NCI-H146 treated with DMSO at 0.1 percent for 48 hours (cell line): Measurements from ENCODE around the gene SCGB1C1.
"Not testable (repeated sequence)": the region's sequence is repeated elsewhere in the genome, so short reads cannot be mapped to it uniquely, and the experiment has no call there.

Source experiments
- DNase-seq: peaks from one replicate; lab custom pipeline; 2025; ENCODE audit not compliant: unreplicated experiment; lab: John Stamatoyannopoulos, UW

The SCGB1C1 gene

GRCh38 chr11:192674-193128, at the start of gene SCGB1C1:
Gene SCGB1C1, plus strand, starts transcription at chr11:193078. Its CDS starts 22 bp downstream, at chr11:193100.
- DNase-seq = not testable (repeated sequence)

DNA sequence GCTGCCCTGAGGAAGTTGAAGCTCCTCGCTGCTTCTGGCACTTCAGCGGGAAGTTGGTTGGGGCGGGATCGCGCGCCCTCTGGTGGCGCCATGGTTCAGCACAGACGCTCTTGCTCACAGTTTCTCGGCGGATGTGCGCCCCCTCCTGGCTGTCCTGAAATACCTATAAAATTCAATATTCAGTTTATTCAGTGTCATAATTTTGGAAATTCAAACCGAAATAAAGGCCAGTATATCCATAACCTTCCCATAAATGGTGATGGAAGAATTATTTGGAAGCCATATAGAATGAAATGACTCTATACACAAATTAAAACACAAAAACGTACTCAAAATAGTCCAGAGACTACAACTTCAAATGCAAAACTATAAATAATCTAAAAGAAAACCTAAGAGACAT, 12.6 kb upstream of the SCGB1C1 start:
- DNase-seq = not testable (repeated sequence)

DNA sequence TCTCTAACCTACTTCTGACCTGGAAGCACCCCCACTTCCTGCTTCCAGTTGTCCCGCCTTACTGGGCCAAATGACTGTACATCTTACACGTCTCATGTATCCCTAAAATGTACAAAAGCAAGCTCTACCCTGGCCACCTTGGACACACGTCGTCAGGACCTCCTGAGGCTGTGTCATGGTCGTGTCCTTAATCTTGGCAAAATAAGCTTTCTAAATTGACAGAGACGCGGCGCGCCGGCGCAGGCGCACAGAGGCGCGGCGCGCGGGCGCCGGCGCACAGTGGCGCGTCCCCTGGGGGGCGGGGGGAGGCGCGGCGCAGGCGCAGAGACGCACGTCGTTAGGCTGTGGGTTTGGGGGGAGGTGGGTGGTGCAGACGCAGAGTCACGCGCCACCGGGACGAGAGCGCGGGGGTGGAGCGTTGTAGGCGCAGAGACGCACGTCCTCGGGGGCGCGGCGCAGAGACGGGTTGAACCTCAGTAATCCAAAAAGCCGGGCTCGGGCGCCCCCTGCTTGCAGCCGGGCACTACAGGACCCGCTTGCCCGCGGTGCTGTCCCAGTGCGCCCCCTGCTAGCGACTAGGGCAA, 3.6 kb upstream of the SCGB1C1 start:
- DNase-seq = not testable (repeated sequence)

- DNase-seq = not testable (repeated sequence)
Measured at GRCh38 chr11:189843-190311, 3.0 kb upstream of the SCGB1C1 start.

- not testable (repeated sequence) for DNase-seq
Measured at GRCh38 chr11:190546-190945, 2.3 kb upstream of the SCGB1C1 start.

GRCh38 chr11:191490-192478, 1.1 kb upstream of the SCGB1C1 start:
- not testable (repeated sequence) for DNase-seq

GRCh38 chr11:193481-193880, 603 bp downstream of the SCGB1C1 start:
- DNase-seq = not testable (repeated sequence)

- no peak for DNase-seq
Measured at GRCh38 chr11:196786-197731, 4.2 kb downstream of the SCGB1C1 start.

GRCh38 chr11:197741-198235, 4.9 kb downstream of the SCGB1C1 start:
- no peak for DNase-seq

GRCh38 chr11:198236-198806, 5.4 kb downstream of the SCGB1C1 start:
- no peak for DNase-seq

DNA sequence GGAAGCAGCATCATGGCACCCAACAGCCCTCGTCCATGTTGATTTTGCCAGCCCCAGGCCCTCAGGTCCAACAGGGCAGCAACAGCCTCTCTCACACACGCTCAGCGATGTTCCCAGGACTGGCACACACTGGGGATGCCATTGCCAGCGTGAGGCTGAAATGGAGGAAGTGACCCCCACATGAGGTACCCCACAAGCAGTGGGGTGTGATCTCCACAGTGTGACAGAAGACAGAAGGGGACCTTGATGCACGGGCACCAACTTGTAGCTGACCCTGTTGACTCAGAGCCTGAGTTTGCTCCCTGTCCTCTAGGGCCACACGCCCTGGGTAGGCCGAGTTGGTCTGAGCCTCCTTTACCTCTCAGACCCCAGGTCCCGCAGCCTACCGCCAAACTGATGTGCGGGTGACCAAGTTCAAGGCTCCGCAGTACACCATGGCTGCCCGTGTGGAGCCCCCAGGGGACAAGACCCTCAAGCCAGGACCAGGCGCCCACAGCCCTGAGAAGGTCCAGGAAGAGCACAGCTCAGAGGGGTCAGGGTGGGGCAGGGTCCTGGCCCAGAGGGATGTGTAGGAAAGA, 6.2 kb downstream of the SCGB1C1 start:
- DNase-seq = no peak

DNA sequence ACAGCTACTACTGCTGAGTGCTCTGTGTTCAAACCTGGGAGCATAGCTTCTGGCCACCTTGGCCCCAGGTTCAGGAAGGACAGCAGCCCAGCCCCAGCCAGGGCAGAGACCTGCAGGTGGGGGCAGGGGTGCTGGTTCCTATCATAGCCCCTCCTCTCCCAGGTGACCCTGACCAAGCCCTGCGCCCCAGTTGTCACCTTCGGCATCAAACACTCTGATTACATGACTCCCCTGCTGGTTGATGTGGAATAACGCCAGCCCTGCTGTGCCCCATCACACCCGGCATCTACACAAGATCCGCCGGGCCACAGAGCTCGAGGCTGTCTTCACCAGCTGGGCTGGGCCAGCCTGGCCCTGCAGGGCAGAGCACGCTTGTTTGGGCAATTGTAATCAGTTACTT, 6.9 kb downstream of the SCGB1C1 start:
- no peak for DNase-seq

DNA sequence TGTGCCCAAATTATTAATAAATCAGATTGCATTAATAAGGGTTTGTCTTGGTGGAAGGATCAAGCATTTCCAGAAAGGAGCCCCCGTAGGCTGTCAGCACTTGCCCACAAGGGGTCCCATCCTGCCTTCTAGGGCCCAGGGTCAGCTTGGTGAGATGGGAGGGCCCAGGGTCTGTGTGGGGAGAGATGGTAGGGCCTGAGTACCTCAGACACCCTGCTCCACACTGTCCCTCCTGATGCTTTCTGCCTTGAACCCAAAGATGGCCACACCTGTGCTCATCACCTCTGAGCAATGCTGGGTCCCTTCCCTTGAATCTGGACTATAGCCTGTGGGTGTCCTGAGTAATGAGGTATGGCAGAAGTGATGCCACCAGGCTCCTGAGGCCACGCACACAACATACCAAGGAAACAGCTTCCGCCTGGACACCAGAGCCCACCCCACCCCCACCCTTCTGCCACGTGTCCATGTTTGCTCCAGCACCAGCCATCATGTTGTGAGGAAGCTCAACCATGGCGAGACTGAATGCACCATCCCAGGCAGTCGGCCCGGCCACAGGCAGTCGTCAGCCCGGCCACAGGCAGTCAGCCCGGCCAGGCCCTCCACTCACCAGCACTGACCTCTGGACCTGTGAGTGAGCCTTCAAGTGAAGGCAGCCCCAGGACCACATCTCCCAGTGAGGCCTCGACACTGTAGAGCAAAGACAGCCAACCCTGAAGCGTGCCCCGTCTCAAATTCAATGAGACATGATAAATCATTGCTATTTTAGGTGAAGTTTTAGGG, 7.5 kb downstream of the SCGB1C1 start:
- DNase-seq = no peak

DNA sequence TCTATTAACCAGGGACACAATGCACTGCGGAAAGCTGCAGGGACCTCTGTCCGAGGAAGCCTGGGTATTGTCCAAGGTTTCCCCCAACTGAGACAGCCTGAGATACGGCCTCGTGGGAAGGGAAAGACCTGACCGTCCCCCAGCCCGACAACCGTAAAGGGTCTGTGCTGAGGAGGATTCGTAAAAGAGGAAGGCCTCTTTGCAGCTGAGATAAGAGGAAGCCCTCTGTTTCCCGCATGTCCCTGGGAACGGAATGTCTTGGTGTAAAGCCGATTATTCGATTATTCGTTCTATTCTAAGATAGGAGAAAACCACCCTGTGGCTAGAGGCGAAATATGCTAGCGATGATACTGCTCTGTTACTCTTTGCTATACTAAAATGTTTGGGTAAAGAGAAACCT, 9.1 kb downstream of the SCGB1C1 start:
- DNase-seq = no peak

GRCh38 chr11:202490-202889, 9.6 kb downstream of the SCGB1C1 start:
- DNase-seq = no peak

DNA sequence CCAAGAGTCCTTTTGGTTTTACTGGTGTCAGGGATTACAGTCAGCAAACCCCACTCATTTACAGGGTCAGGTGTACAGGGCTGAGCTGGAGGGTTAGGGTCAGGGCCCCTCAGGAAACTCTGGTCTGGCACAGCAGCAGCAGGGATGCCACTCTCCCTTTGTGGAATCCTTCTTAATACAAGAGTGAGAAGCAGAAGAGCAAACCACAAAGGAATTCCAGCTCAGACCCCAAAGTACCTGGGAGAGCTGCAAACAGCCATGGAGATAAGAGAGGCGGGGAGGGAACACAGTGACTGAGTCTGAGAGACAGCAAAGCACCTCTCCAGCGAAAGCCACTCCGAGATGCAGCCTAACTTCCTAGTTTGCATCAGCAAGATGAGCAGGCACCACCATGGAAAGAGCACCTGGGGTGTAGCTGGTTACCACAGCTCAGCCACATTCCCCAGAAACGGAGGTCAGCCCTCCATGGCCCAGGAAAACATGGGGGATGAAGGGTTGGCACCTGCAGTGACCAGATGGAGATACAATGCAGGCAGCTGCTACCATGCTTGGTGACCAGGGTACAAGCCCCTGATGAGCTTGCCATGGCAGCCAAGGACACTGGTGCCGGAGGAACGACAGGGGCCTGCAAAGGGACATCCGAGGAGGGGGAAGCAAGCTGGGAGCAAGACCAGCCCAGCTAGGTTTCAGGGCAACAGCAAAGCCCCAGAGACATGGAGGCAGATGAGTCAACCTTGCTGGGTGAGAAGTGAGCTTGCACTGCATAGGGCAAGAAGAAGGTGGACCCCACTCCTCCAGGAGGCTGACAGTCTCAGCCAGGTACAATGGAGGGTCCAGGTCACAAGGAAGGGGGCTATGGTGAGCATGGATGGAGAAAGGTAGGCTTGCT, 10.4 kb downstream of the SCGB1C1 start:
- no peak for DNase-seq

DNA sequence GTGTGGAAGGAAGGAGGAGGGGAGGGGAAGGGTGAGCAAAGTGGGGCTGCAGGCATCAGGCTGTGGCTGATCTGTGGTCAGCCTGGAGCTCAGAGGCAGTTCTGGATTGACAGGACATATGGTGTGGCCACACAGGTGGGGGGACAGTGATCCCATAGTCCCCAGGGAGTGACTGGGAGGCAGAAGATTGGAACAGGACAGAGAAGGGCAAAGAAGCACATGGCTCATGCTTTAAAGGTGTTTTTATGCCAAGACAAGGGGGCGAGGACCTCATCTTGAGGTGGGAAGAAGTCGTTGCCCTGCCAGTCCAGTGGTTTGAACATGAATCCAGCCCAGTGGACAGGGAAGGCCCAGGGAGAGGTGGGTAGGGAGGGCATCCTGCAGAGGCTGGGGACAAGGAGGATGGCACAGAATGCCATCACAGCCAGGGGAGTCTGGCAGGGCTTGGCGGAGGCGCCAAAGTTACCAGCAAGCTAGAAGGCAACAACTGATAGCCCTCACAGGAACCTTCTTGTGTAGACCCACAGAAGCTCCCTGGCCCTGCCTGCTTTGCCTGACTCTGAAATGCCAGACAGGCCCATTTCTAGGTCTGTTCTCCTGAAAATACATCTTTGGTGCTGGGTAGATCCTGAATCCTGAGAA, 11.2 kb downstream of the SCGB1C1 start:
- DNase-seq = no peak
